Ovary (tissue), 9 donors: ENCODE results near the gene ST6GALNAC6. TPM values are rescaled to one million over a fixed set of nuclear protein-coding genes. Genes with fewer than 3 reads are reported as not detected.

ENCODE experiments used
- DNase-seq, 5 donors: peaks; one replicate each; pipeline ENCODE4 v3.0.0-alpha.2; 2019 to 2020
- H3K27ac ChIP-seq, 2 donors: fragments of 200-600 bp; one replicate each; pipeline versions ENCODE4 v1.5.1 to v1.8.0; 2019 to 2022
- H3K27me3 ChIP-seq: fragments of 200-600 bp; one replicate; pipeline ENCODE4 v1.8.0; 2022
- H3K36me3 ChIP-seq: fragments of 200-600 bp; sonication (generic); one replicate; pipeline ENCODE4 v1.5.1; 2019
- H3K4me1 ChIP-seq: one replicate; pipeline ENCODE4 v1.8.1; 2013; ENCODE audit warnings: mild to moderate bottlenecking, moderate library complexity; ENCODE audit not compliant: insufficient read depth
- H3K4me3 ChIP-seq: fragments of 200-600 bp; sonication (generic); one replicate; pipeline ENCODE4 v1.5.1; 2017
- H3K9me3 ChIP-seq, 2 donors: fragments of 200-600 bp in 1 of 2; sonication (generic) in 1 of 2; one replicate each; pipeline versions ENCODE4 v1.5.1 to v1.8.1; 2013 to 2019; ENCODE audit warnings: mild to moderate bottlenecking in 1 of 2, moderate library complexity in 1 of 2
- CTCF ChIP-seq, 3 donors: fragments of 450-650 bp in 2 of 3; fragments of 200-600 bp in 1 of 3; IDR thresholded peaks; one replicate each; pipeline versions ENCODE4 v1.5.1 to v1.8.0; 2016 to 2022; ENCODE audit warnings: antibody characterized with exemption in 3 of 3, mild to moderate bottlenecking in 1 of 3
- EP300 ChIP-seq: sonication (generic); formaldehyde crosslinking; IDR thresholded peaks from one replicate; pipeline ENCODE4 v1.6.1; 2017; ENCODE audit warnings: antibody characterized with exemption
- POLR2A ChIP-seq: fragments of 450-650 bp; IDR thresholded peaks from one replicate; pipeline ENCODE4 v1.6.1; 2017; ENCODE audit warnings: antibody characterized with exemption, mild to moderate bottlenecking, moderate library complexity
- WGBS, 3 donors: extraction: QIAGEN DNeasy Blood & Tissue Kit in 1 of 3; methylation state at CpG; one replicate each; pipeline versions ENCODE4 v1.1.5 to v1.1.7; 2013 to 2017; 5-methylcytosine and 5-hydroxymethylcytosine counted together
- intact Hi-C, 4 donors: fragments of 100-400 bp; cut with DNase I; formaldehyde crosslinking; loops; one replicate each; pipeline versions ENCODE4 v1.11.0 to v1.15.1; 2022 to 2023
- polyA plus RNA-seq, 2 donors: library from polyadenylated mRNA; stranded (reverse); fragments of 200-250 nt in 1 of 2; fragments of 350-450 nt in 1 of 2; fragmentation: Illumina TruSeq in 1 of 2; extraction: RNeasy Lipid Tissue Mini Kit (QIAGEN cat#74804) in 1 of 2; gene quantifications; one replicate each; pipeline ENCODE4 v1.2.3, GENCODE V29; 2013 to 2014
- total RNA-seq, 7 donors: library from RNA; depleted of rRNA in 2 of 7; stranded (reverse); fragments of >200 nt in 2 of 7; fragmentation: NEBNext Ultra II Directional in 3 of 7; extraction: Animal tissue kit (Norgen Biotek cat#: 25700) in 3 of 7; gene quantifications; one replicate each; pipeline versions ENCODE4 v1.1.0 to v1.2.4, GENCODE V29; 2016 to 2023
- donor health status: DM: no; HTN: no; CAD: no; lungs with moderate emphysema.
- donor health status: DM: no; HTN: no; CAD: no.
- donor health status: Bipolar disorder and iron deficiency.
- donor health status: DM: yes; HTN: yes; CAD: no.
- donor health status: DM: no; HTN: no; CAD: no.
- donor health status: DM: yes; HTN: yes; CAD: no.

Gene ST6GALNAC6
- total and polyA plus RNA-seq, 9 donors = 52.5 to 145 (median 111) TPM

GRCh38 chr9:127936347-127936852 is 37.0 kb upstream of the ST6GALNAC6 start:
- intact Hi-C loops = no loop called here
- DNase-seq = peak in 1 of 5 donors; percentile 23
- Histone ChIP-seq H3K36me3 (no peaks in the 10 kb centered on the region), H3K4me3 (no peak overlapping the region), H3K27ac (no peak overlapping the region), H3K4me1 (peaks cover 18% of the 10 kb centered on the region), H3K9me3 (no peaks in the 10 kb centered on the region), H3K27me3 (no peaks in the 10 kb centered on the region)
- WGBS, 3 donors = 69 to 75% (median 71%) methylated on average over 14 of the region's 14 CpGs
- TF ChIP-seq POLR2A (no peak), CTCF (IDR thresholded peaks at IDR 0.05) (no peak), EP300 (no peak)

GRCh38 chr9:127935765-127936221 is 36.4 kb upstream of the ST6GALNAC6 start:
- no peak overlapping the region for H3K4me3 ChIP-seq
- H3K36me3 ChIP-seq = no peaks in the 10 kb centered on the region
- H3K9me3 ChIP-seq = no peaks in the 10 kb centered on the region
- TF ChIP-seq CTCF (IDR thresholded peaks at IDR 0.05) (no peak), EP300 (no peak), POLR2A (no peak)
- H3K4me1 ChIP-seq = peaks cover 18% of the 10 kb centered on the region
- no peak for DNase-seq
- intact Hi-C loops = no loop called here
- 69 to 78% (median 74%) methylated on average over 4 of the region's 4 CpGs for WGBS, 3 donors
- no peak overlapping the region for H3K27ac ChIP-seq
- H3K27me3 ChIP-seq = no peaks in the 10 kb centered on the region

- WGBS, 3 donors = 63 to 72% (median 64%) methylated on average over 11 of the region's 11 CpGs
- TF ChIP-seq CTCF (IDR thresholded peaks at IDR 0.05) (no peak), EP300 (no peak), POLR2A (no peak)
- H3K9me3 ChIP-seq = no peaks in the 10 kb centered on the region
- H3K27ac ChIP-seq = no peak overlapping the region
- H3K27me3 ChIP-seq = no peaks in the 10 kb centered on the region
- peaks cover 21% of the 10 kb centered on the region for H3K4me1 ChIP-seq
- intact Hi-C loops = no loop called here
- DNase-seq = peak in 1 of 5 donors; percentile 36
- H3K4me3 ChIP-seq = no peak overlapping the region
- no peaks in the 10 kb centered on the region for H3K36me3 ChIP-seq
Observed at GRCh38 chr9:127934986-127935385, 35.6 kb upstream of the ST6GALNAC6 start.

- Histone ChIP-seq H3K4me3 (no peak overlapping the region), H3K9me3 (no peaks in the 10 kb centered on the region), H3K27ac (no peak overlapping the region), H3K36me3 (no peaks in the 10 kb centered on the region), H3K4me1 (peaks cover 21% of the 10 kb centered on the region), H3K27me3 (no peaks in the 10 kb centered on the region)
- no peak for DNase-seq
- intact Hi-C loops = no loop called here
- WGBS, 3 donors = 87 to 91% (median 90%) methylated on average over 4 of the region's 4 CpGs
- TF ChIP-seq CTCF (IDR thresholded peaks at IDR 0.05) = no peak
- no peak for TF ChIP-seq EP300
- no peak for TF ChIP-seq POLR2A
Observed at GRCh38 chr9:127934248-127934647, 34.8 kb upstream of the ST6GALNAC6 start.
